GM18505 (cell line): ENCODE data around the gene LCN9.

ENCODE experiments used
- ATAC-seq: cut with Tn5 transposase; IDR thresholded peaks from one replicate; pipeline ENCODE4 v1.9.1; 2021; ENCODE audit not compliant: unreplicated experiment
- POLR2A ChIP-seq: IDR thresholded peaks from 4 replicates; pipeline ENCODE4 v1.6.1; 2011; ENCODE audit warnings: borderline replicate concordance; ENCODE audit not compliant: insufficient read depth, insufficient read length; ENCODE audit errors: extremely low read depth

Gene LCN9

DNA sequence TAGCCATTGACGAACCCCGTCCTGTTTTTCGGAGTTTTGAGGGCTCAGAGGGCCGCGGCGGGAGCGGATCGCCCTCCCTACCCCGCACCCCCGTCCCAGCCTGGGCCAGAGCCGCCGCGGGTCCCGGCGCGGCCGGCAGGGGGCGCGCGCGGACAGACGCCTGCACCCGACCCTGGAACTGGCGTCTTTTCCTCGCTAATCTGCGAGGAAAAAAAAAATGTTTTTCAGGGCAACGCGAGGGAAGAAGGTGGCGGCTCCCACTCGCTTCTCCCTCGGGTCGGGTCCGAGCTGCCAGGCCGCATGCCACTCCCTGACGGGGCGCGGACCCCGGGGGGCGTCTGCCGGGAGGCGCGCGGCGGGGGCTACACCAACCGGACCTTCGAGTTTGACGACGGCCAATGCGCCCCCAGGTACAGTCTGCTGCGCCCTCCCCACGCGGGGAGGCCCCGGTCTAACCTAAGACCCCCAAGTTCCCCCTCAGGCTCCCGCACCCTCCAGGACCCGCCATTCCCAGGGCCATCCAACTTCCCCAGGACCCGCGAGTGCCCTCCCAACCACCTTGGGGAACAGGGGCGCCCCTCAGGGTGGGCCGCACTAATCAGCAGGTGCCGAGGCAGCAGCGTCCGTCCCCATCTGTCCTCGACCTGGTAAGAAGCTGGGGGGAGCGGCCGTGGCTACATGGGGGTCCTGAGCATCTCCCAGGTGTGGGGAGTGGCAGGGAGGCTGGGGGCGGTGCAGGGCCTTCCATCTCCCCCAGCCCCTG, 39.0 kb downstream of the LCN9 start, which contains the start of gene KCNT1:
Gene KCNT1 (plus strand): TSS at position 227 of the 763 bp plus-strand sequence. CDS start 74 bp downstream, at position 301.
- ATAC-seq, result no peak
- no peak for TF ChIP-seq POLR2A

- no peak for ATAC-seq
- no peak for TF ChIP-seq POLR2A
Measured at GRCh38 chr9:135703726-135704125, 40.6 kb downstream of the LCN9 start.

- no peak for TF ChIP-seq POLR2A
- ATAC-seq, result no peak
Measured at GRCh38 chr9:135704483-135704882, 41.4 kb downstream of the LCN9 start.

DNA sequence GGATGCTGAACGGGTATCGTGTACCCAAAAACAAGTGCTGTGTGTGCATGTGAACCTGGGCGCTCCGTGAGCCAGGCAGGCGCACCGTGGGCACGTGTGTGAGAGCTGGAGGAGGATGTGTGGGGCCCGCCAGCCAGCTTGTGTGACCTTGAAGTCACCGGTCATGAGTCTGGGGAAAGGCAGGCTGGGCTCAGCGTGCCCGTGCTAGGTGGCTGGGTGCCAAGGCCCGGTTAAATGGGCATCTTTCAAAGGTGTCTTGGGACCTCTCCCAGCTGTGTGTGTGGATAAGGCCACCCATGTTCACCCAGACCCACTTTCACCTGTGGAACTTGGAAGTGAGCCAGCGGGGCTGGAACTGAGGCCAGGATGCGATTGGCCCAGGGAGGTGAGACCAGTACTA, 42.3 kb downstream of the LCN9 start:
- TF ChIP-seq POLR2A, result no peak
- ATAC-seq, result no peak

GRCh38 chr9:135706288-135706687, 43.2 kb downstream of the LCN9 start:
- TF ChIP-seq POLR2A, result no peak
- no peak for ATAC-seq

GRCh38 chr9:135707252-135708138, 44.4 kb downstream of the LCN9 start:
- no peak for TF ChIP-seq POLR2A
- no peak for ATAC-seq

DNA sequence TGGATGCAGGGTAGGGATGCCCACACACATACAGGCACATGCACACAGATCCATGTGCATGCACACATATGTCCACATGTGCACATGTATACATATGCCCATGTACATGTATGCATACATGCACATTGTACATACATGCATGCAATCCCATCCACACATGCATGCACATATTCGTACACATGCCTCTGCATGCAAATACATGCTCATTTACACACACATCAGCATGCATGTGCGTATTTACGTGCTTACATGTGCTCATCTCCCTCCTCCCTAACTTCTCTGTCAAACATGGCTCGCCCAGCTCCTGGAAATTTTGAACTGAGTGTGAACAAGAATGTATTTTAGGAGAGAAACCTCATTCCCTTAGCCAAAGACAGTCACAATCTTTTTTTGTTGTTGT, 45.1 kb downstream of the LCN9 start:
- TF ChIP-seq POLR2A, result no peak
- no peak for ATAC-seq

DNA sequence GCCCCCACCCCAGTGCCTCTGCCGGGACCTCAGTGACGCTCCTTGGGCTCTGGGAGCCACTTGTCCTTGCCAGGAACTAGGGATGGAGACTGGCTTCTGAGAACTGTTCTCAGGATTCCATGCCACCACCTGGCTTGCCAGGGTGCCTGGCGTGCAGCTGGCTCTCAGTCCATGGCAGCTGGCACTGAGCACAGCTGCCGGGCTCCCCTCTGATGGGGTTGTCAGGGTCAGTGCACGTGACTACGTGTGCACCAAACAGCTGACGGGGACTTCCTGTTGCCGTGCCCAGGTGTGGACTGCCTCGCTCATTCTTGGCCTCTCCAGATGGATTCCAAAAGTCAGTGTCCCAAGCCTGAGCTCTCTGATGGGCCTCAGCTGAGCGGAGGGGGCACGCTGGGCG, 48.3 kb downstream of the LCN9 start:
- TF ChIP-seq POLR2A, result no peak
- no peak for ATAC-seq

GRCh38 chr9:135711881-135712280, 48.8 kb downstream of the LCN9 start:
- TF ChIP-seq POLR2A, result no peak
- no peak for ATAC-seq

- ATAC-seq, result no peak
- no peak for TF ChIP-seq POLR2A
Measured at GRCh38 chr9:135712613-135713295, 49.6 kb downstream of the LCN9 start.

GRCh38 chr9:135714242-135715055, 51.3 kb downstream of the LCN9 start:
- no peak for TF ChIP-seq POLR2A
- ATAC-seq, result no peak

DNA sequence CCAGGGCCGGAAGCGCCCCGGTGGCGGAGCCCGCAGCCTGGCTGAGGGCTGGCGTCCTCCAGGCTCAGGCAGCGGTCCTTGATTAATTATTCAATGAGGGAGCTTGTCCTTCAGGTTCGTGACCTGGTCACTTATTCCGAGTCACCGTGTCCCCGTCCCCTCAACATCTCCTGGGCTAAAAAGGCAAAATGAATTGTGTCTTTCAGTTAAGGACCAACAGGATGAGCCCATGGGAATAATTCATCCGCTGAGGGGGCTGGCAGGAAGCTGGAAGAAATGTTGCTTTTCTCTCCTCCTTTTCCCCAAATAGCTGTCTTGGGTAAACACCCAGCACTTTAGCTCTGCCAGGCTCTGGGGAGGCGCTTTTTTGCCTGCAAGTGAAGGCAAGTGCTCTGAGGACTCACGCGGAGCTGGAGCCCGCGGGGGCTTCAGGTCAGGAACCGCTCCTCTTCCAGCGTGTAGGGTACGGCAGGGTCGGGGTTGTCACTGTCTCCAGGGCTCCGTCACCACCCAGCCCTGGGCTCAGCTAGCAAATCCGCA, 52.0 kb downstream of the LCN9 start:
- ATAC-seq, result no peak
- TF ChIP-seq POLR2A, result no peak

- ATAC-seq, result no peak
- no peak for TF ChIP-seq POLR2A
Measured at GRCh38 chr9:135716045-135716444, 52.9 kb downstream of the LCN9 start.
